Fibroblast of the aortic adventitia (primary cell): ENCODE measurements around the gene GMPR. TPM values are rescaled to one million over a fixed set of nuclear protein-coding genes. Genes with fewer than 3 reads are reported as not detected.

Experiments
- DNase-seq: peaks from one replicate; pipeline ENCODE4 v3.0.0-alpha.2; 2010; ENCODE audit warnings: low read depth
- H3K4me3 ChIP-seq: 2 replicates; pipeline ENCODE4 v1.5.1; 2011; ENCODE audit warnings: low read depth, mild to moderate bottlenecking, control low read depth, low read length, moderate library complexity
- total RNA-seq: library from RNA; depleted of rRNA; stranded (reverse); fragments of >200 nt; gene quantifications from 2 replicates; pipeline ENCODE4 v1.2.3, GENCODE V29; 2012; ENCODE audit warnings: low replicate concordance
- TF ChIP-seq, protein P1 (sequence below): IDR thresholded peaks from 2 replicates; pipeline ENCODE4 v1.5.1; 2011; ENCODE audit warnings: mild to moderate bottlenecking, low read length, control low read depth, inconsistent platforms; ENCODE audit not compliant: insufficient read depth

Gene GMPR
- total RNA-seq, 1 donor = 24.8 TPM

DNA sequence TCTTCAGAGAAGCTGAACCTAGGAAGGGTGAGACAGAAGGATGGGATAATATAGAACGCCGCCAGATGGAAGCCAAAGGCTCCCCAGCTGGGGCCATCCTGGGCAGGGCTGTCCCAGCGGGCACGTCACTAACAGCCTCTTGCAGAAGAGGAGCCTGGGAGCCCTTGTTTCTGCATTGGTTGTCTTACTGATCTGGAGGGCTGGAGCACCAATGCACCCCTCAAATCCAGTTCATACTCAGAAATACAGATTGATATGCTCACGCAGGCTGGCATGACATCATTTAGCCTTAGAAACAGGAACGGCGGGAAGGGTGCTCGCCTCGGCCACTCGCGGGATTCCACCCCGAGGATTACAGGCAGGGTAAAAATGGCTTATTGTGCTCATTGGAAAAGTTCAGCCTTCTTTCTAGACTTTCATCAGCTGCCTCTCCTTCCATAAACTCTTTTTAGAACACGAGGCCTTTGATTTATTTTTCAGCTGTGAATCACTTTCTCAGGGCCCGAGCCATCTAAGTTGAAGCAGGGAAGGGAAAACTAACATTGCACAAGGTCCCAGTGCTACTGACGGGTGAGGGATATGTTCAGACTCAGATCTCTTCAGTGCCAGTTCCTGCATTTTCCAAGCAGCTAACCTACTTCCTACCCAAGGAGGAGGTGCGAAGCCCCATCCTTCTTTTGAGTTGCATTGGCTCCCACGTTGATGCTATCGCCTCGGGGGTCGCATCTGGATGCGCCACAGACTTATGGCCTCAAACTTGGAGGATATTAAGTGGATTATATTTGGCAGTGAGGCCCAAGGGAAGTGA is 82.3 kb downstream of the GMPR start:
- TF ChIP-seq, protein P1, sequence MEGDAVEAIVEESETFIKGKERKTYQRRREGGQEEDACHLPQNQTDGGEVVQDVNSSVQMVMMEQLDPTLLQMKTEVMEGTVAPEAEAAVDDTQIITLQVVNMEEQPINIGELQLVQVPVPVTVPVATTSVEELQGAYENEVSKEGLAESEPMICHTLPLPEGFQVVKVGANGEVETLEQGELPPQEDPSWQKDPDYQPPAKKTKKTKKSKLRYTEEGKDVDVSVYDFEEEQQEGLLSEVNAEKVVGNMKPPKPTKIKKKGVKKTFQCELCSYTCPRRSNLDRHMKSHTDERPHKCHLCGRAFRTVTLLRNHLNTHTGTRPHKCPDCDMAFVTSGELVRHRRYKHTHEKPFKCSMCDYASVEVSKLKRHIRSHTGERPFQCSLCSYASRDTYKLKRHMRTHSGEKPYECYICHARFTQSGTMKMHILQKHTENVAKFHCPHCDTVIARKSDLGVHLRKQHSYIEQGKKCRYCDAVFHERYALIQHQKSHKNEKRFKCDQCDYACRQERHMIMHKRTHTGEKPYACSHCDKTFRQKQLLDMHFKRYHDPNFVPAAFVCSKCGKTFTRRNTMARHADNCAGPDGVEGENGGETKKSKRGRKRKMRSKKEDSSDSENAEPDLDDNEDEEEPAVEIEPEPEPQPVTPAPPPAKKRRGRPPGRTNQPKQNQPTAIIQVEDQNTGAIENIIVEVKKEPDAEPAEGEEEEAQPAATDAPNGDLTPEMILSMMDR = no peak
- DNase-seq = no peak
- no peak overlapping the region for H3K4me3 ChIP-seq

DNA sequence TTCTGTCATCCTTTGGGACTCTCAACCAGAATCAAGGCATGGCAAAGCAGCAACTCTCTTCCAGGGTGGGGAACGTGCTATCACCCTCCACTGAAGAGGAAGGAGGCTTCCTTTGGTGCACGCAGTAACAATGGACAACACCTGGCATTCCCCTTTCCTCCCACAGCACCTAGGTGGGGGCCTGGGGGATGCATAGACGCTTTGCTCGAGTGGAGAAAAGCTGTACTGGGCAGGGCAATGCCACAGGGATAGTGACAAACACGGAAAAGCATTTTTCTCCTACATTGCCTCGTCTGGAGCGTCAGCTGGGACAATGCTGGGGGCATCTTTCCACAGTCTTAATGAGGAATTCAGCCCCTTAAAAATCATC is 82.9 kb downstream of the GMPR start:
- DNase-seq = no peak
- TF ChIP-seq, protein P1 = no peak
- H3K4me3 ChIP-seq = no peak overlapping the region

DNA sequence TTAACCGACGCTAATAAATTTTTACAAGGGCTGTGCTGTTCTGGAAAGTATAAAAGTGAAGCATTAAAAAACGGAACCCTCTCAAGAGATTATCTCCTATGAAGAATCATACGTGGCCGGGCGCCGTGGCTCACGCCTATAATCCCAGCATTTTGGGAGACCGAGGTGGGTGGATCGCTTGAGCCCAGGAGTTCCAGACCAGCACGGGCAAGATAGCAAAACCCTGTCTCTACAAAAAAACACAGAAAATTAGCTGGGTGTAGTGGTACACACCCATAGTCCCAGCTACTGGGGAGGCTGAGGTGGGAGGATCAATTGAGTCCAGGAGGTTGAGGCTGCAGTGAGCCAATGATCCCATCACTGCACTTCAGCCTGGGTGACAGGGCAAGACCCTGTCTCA is 83.4 kb downstream of the GMPR start:
- TF ChIP-seq, protein P1 = no peak
- H3K4me3 ChIP-seq = no peak overlapping the region
- DNase-seq = no peak

DNA sequence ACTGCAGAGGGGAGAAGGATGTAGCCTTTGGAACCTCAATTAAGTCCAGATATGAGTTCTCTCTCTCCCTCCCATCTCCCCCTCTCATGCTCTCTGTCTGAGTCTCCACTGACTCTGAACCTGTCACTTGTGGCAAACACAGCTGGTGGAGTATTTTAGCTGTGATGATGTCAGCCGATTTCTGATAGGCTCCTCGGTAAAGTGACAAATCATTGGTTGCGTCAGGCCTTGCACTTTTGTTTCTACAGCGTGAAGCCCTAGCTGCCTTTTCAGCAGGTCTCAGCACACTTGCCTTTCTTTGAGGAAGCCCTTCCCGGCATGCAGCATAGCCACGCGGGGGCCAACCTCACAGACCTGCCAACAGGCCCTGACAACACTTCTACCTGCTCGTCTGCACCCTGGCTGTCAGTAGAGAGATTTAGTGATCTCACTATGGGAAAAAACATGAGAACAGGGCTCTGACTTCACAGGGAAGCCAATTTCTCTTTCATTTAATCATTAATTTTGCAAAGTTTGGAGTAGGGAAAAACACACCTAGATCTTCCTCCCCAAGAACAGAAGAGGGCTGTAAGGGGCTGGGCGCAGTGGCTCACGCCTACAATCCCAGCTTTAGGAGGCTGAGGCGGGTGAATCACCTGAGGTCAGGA is 84.4 kb downstream of the GMPR start:
- DNase-seq = peak; percentile 62
- TF ChIP-seq, protein P1 = no peak
- no peak overlapping the region for H3K4me3 ChIP-seq

DNA sequence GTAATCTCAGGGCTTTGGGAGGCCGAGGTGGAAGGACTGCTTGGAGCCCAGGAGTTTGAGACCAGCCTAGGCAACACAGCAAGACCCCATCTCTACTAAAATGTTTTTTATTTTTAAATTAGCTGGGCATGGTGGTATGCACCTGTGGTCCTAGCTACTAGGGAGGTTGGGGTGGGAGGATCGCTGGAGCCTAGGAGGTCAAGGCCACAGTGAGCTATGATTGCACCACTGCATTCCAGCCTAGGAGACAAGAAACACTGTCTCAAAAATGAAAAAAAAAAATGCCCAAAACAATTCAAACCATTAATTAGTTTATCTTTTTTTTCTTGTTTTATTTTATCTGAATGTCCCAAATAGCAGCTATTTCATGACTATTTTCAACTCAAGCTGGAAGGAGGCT is 85.8 kb downstream of the GMPR start:
- no peak overlapping the region for H3K4me3 ChIP-seq
- no peak for DNase-seq
- TF ChIP-seq, protein P1 = no peak

DNA sequence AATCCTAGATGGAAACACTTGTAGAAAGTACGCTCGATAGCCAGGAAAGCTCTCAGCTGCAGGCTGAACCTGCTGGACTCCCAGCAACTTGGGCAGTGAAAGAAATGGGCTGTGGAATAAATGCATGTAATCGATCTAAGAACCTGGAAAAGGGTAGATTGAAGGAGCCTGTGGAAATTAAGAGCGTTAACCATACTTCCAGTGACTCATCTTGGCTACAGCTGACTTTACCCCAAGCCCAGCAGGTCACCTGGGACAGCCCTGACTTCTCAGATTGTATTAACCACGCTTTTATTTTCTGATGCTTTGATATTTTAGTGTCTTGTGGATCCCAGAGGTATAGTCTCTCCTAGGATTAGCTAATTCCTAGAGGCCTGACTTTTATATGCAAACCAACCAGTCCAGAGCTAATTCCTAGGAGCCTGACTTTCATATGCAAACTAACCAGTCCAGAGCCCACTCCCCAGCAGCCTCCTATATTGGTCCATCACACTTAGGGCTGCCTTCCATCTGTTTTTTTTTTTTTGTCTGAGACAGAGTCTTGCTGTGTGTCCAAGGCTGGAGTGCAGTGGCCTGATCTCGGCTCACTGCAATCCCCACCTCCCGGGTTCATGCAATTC is 86.3 kb downstream of the GMPR start:
- TF ChIP-seq, protein P1 = no peak
- no peak for DNase-seq

More for the DNA sequence above, 86.3 kb downstream of the GMPR start:
- H3K4me3 ChIP-seq = no peak overlapping the region
